ENCODE data around the gene ECHS1. TPM values are rescaled to one million over a fixed set of nuclear protein-coding genes. Genes with fewer than 3 reads are reported as not detected.

Gene ECHS1
- total and polyA plus RNA-seq, 2 donors (not counting 3 experiments of a cell fraction or from before 2014, with no cell fraction given), result 46.2 to 108 TPM

- DNase-seq (ENCODE audit: low read depth, low spot score) (no peak), FAIRE-seq (no peak)
- Histone ChIP-seq H3K9ac (replicated peaks; ENCODE audit: extremely low read depth, insufficient read depth, low read length) (no peak overlapping the region), H3K9me1 (replicated peaks; ENCODE audit: control insufficient read depth, extremely low read depth, insufficient read depth, low read length) (no peaks in the 10 kb centered on the region), H3K4me2 (ENCODE audit: insufficient read depth, low read length) (no peak overlapping the region), H3K79me2 (ENCODE audit: control insufficient read depth, insufficient read depth, low read length) (no peaks in the 10 kb centered on the region), H3K27ac (ENCODE audit: insufficient read depth, low read depth, low read length) (no peak overlapping the region), H2AFZ (ENCODE audit: low read depth, low read length) (no peak overlapping the region), H3K4me3 (replicated peaks in 1 of 3; ENCODE audit: insufficient read depth in 1 of 3, low read depth in 1 of 3, low read length in 3 of 3) (no peak overlapping the region), H3K36me3 (ENCODE audit: control insufficient read depth in 2 of 2, extremely low read depth in 1 of 2, insufficient read depth in 2 of 2, low read length in 2 of 2) (peaks cover 0 to 26% of the 10 kb centered on the region in 2 experiments), H4K20me1 (replicated peaks; ENCODE audit: control insufficient read depth, extremely low read depth, insufficient read depth, low read length) (no peaks in the 10 kb centered on the region), H3K9me3 (replicated peaks; ENCODE audit: control insufficient read depth, insufficient read depth, low read length) (no peaks in the 10 kb centered on the region), H3K4me1 (ENCODE audit: control insufficient read depth, extremely low read depth, insufficient read depth, low read length) (peaks cover 3% of the 10 kb centered on the region), H3K27me3 (ENCODE audit: control insufficient read depth in 2 of 2, insufficient read depth in 2 of 2, low read length in 2 of 2) (no peaks in the 10 kb centered on the region)
- intact Hi-C loops (cut with micrococcal nuclease), result no loop called here
- BruUV-seq (replicated peaks), result no TSS peak
- TF ChIP-seq EZH2 (IDR thresholded peaks at IDR 0.05; ENCODE audit: borderline replicate concordance, low read depth, low read length, severe bottlenecking) (no peak), CTCF (IDR thresholded peaks at IDR 0.05; ENCODE audit: extremely low read depth in 1 of 2, insufficient read depth in 1 of 2, low read depth in 1 of 2, low read length in 2 of 2) (no peak), POLR2AphosphoS5 (IDR thresholded peaks at IDR 0.05; ENCODE audit: insufficient read depth, low read depth, low read length) (no peak), JUN (IDR thresholded peaks at IDR 0.05; ENCODE audit: borderline replicate concordance, insufficient read depth, insufficient read length, low read depth) (no peak), FOS (IDR thresholded peaks at IDR 0.05; ENCODE audit: borderline replicate concordance, insufficient read depth, low read length) (no peak), MAX (IDR thresholded peaks at IDR 0.05; ENCODE audit: insufficient read depth, insufficient read length) (no peak), GATA2 (IDR thresholded peaks at IDR 0.05; ENCODE audit: insufficient read depth, insufficient read length, low read depth, low read length) (no peak), MYC (IDR thresholded peaks at IDR 0.05; ENCODE audit: low read depth, low read length) (no peak), POLR2A (IDR thresholded peaks at IDR 0.05; ENCODE audit: low read depth, low read length) (no peak)
- ChIA-PET CTCF (interaction anchor here (1.0 to 1.1 kb wide), 2 partner anchors 28 to 32 kb away, joined by 3 to 4 read pairs; no protein-coding TSS in a partner anchor), POLR2A (interaction anchor here (1.0 kb wide), 1 partner anchor 11 kb away, joined by 4 read pairs; the partner anchor contains the start of gene ECHS1)
- dilution Hi-C loops (cut with MboI; ENCODE audit: extremely low pct_ligation_motif_present, low sequenced_read_pairs), result no loop called here
Observed at GRCh38 chr10:133361773-133362441, 11.2 kb downstream of the ECHS1 start.

Data from endothelial cell of umbilical vein (primary cell).